SU-DHL-6 (cell line): ENCODE measurements around the gene SKI.

Experiments used
- EZH2phosphoT487 ChIP-seq: fragments of 200-600 bp; sonication (generic), shearing (Covaris generic); conservative IDR thresholded peaks from 2 replicates; pipeline ENCODE4 v1.6.1; 2018; ENCODE audit warnings: mild to moderate bottlenecking, antibody characterized with exemption, low read length, moderate library complexity, mixed read lengths
- TF ChIP-seq, protein P1 (sequence below): fragments of 200-600 bp; sonication (generic); IDR thresholded peaks from one replicate; pipeline ENCODE4 v1.5.1; 2017; ENCODE audit warnings: antibody characterized with exemption, mild to moderate bottlenecking, low read length, moderate library complexity; ENCODE audit not compliant: insufficient read depth, poor library complexity, severe bottlenecking

DNA sequence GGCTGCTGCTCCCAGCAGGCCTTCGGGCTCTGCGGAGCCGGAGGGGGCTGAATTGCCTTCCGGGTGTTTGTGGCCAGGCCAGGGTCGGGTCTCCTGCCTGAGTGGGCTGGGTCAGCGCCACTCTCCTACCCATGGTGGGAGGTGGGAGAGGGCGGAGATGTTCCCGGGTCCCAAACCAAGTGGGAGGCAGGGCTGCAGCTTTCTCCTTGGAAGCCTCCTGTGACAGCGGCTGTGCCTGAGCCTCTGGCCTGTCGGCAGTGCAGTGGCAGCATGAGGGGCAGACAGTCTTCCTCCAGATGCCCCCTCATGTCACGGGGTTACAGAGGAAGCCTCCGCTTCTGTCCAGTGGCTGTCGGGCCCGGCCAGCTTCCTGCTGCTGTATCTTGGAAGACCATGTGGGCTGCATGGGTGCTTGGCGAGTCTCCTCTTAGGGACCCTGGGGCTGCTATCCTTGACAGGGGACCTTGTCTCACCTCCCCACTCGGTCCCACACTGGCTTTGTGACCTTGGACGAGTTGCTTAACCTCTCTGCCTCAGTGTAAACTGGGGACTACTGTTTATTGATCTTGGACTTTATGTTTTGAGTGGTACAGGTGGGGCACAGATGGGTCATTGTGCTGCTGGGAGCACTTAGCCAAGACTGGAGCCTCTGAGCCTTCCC, 4.3 kb downstream of the SKI start:
- TF ChIP-seq, protein P1, sequence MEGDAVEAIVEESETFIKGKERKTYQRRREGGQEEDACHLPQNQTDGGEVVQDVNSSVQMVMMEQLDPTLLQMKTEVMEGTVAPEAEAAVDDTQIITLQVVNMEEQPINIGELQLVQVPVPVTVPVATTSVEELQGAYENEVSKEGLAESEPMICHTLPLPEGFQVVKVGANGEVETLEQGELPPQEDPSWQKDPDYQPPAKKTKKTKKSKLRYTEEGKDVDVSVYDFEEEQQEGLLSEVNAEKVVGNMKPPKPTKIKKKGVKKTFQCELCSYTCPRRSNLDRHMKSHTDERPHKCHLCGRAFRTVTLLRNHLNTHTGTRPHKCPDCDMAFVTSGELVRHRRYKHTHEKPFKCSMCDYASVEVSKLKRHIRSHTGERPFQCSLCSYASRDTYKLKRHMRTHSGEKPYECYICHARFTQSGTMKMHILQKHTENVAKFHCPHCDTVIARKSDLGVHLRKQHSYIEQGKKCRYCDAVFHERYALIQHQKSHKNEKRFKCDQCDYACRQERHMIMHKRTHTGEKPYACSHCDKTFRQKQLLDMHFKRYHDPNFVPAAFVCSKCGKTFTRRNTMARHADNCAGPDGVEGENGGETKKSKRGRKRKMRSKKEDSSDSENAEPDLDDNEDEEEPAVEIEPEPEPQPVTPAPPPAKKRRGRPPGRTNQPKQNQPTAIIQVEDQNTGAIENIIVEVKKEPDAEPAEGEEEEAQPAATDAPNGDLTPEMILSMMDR, result no peak
- TF ChIP-seq EZH2phosphoT487, result no peak
